ENCODE results near the gene AMY1C.
"Not testable (repeated sequence)": the region's sequence is repeated elsewhere in the genome, so short reads cannot be mapped to it uniquely, and the experiment has no call there.

- not testable (repeated sequence) for TF ChIP-seq CTCF (conservative IDR thresholded peaks at IDR 0.05; ENCODE audit: low read length); EZH2phosphoT487 (IDR thresholded peaks at IDR 0.05; ENCODE audit: borderline replicate concordance)
These were observed 28.2 kb upstream of the AMY1C start for GRCh38 chr1:103721473-103721872.
